Endothelial cell of umbilical vein (primary cell): ENCODE results near the gene RDH13. TPM values are rescaled to one million over a fixed set of nuclear protein-coding genes. Genes with fewer than 3 reads are reported as not detected.

Experiments used
- BruUV-seq: library from RNA; stranded (reverse); fragments of 400-500 nt; replicated peaks from 2 replicates; lab custom pipeline; 2021; lab: Mats Ljungman, UMichigan
- CTCF ChIA-PET: fragments of 300-600, 350-600 bp; sonication (Branson Sonifier 250); formaldehyde crosslinking; loops from one replicate; lab custom pipeline; 2021; ENCODE audit warnings: antibody characterized with exemption, inconsistent platforms; lab: Charles Lee
- POLR2A ChIA-PET: fragments of 300-600, 350-600 bp; sonication (Branson Sonifier 250); formaldehyde crosslinking; loops from one replicate; lab custom pipeline; 2021; ENCODE audit warnings: antibody characterized with exemption, inconsistent platforms; lab: Charles Lee
- DNase-seq: peaks from one replicate; pipeline ENCODE4 v3.0.0-alpha.2; 2011; ENCODE audit warnings: low read depth, low spot score
- FAIRE-seq: peaks from 2 replicates; lab custom pipeline; 2011; peaks lifted over from hg19 to GRCh38; lab: Jason Lieb, UNC
- H2AFZ ChIP-seq: 2 replicates; pipeline ENCODE4 v1.6.0; 2012; ENCODE audit warnings: low read depth, low read length, control low read depth, inconsistent platforms
- H3K27ac ChIP-seq: 2 replicates; pipeline ENCODE4 v1.5.1; 2011; ENCODE audit warnings: low read depth, mild to moderate bottlenecking, control low read depth, low read length, moderate library complexity; ENCODE audit not compliant: insufficient read depth
- H3K27me3 ChIP-seq, 2 experiments: 2 replicates each; pipeline versions ENCODE4 v1.6.0 to v1.6.1; 2011; ENCODE audit warnings: low read length in 2 of 2, mixed read lengths in 1 of 2; ENCODE audit not compliant: control insufficient read depth in 2 of 2, insufficient read depth in 2 of 2
- H3K36me3 ChIP-seq, 2 experiments: 2 replicates in 1 of 2; 3 replicates in 1 of 2; pipeline ENCODE4 v1.5.1; 2011; ENCODE audit warnings: low read length in 2 of 2, mild to moderate bottlenecking in 1 of 2, moderate library complexity in 1 of 2; ENCODE audit not compliant: control insufficient read depth in 2 of 2, insufficient read depth in 2 of 2; ENCODE audit errors: extremely low read depth in 1 of 2
- H3K4me1 ChIP-seq: 3 replicates; pipeline ENCODE4 v1.5.1; 2011; ENCODE audit warnings: mild to moderate bottlenecking, low read length; ENCODE audit not compliant: control insufficient read depth, insufficient read depth; ENCODE audit errors: extremely low read depth
- H3K4me2 ChIP-seq: 2 replicates; pipeline ENCODE4 v1.6.1; 2011; ENCODE audit warnings: low read length, control low read depth, mixed read lengths; ENCODE audit not compliant: insufficient read depth
- H3K4me3 ChIP-seq, 3 experiments: fragments of 200-600 bp in 1 of 3; sonication (generic), shearing (Covaris generic) in 1 of 3; replicated peaks in 1 of 3; 2 replicates each; pipeline ENCODE4 v1.5.1; 2011 to 2016; ENCODE audit warnings: control low read depth in 3 of 3, low read length in 3 of 3, mild to moderate bottlenecking in 2 of 3, inconsistent platforms in 1 of 3, low read depth in 1 of 3, moderate library complexity in 1 of 3; ENCODE audit not compliant: insufficient read depth in 1 of 3
- H3K79me2 ChIP-seq: 2 replicates; pipeline ENCODE4 v1.6.0; 2012; ENCODE audit warnings: low read length, inconsistent platforms; ENCODE audit not compliant: control insufficient read depth, insufficient read depth
- H3K9ac ChIP-seq: replicated peaks from 2 replicates; pipeline ENCODE3; 2011; ENCODE audit warnings: low read length, control low read depth; ENCODE audit not compliant: insufficient read depth; ENCODE audit errors: extremely low read depth
- H3K9me1 ChIP-seq: replicated peaks from 3 replicates; pipeline ENCODE4 v1.6.0; 2011; ENCODE audit warnings: mild to moderate bottlenecking, low read length; ENCODE audit not compliant: control insufficient read depth, insufficient read depth; ENCODE audit errors: extremely low read depth
- H3K9me3 ChIP-seq: replicated peaks from 2 replicates; pipeline ENCODE4 v1.5.1; 2012; ENCODE audit warnings: low read length, inconsistent platforms; ENCODE audit not compliant: control insufficient read depth, insufficient read depth
- H4K20me1 ChIP-seq: replicated peaks from 2 replicates; pipeline ENCODE3; 2011; ENCODE audit warnings: mild to moderate bottlenecking, low read length; ENCODE audit not compliant: control insufficient read depth, insufficient read depth; ENCODE audit errors: extremely low read depth
- EZH2 ChIP-seq: IDR thresholded peaks from 2 replicates; pipeline ENCODE4 v1.6.1; 2012; ENCODE audit warnings: borderline replicate concordance, low read depth, mild to moderate bottlenecking, moderate library complexity, low read length, inconsistent platforms; ENCODE audit not compliant: severe bottlenecking
- FOS ChIP-seq: IDR thresholded peaks from 2 replicates; pipeline ENCODE4 v1.6.1; 2011; ENCODE audit warnings: mild to moderate bottlenecking, low read length, moderate library complexity, borderline replicate concordance; ENCODE audit not compliant: insufficient read depth
- GATA2 ChIP-seq: IDR thresholded peaks from 2 replicates; pipeline ENCODE4 v1.7.0; 2011; ENCODE audit warnings: low read depth, mild to moderate bottlenecking, moderate library complexity, mixed read lengths, low read length; ENCODE audit not compliant: insufficient read length, insufficient read depth
- JUN ChIP-seq: IDR thresholded peaks from 2 replicates; pipeline ENCODE4 v1.6.1; 2011; ENCODE audit warnings: borderline replicate concordance, low read depth; ENCODE audit not compliant: insufficient read length, insufficient read depth
- MYC ChIP-seq: IDR thresholded peaks from one replicate; pipeline ENCODE4 v1.6.1; 2011; ENCODE audit warnings: mild to moderate bottlenecking, low read depth, low read length
- POLR2A ChIP-seq: IDR thresholded peaks from 2 replicates; pipeline ENCODE4 v1.6.1; 2012; ENCODE audit warnings: low read depth, mild to moderate bottlenecking, control low read depth, low read length
- POLR2AphosphoS5 ChIP-seq: IDR thresholded peaks from 2 replicates; pipeline ENCODE4 v1.6.1; 2012; ENCODE audit warnings: low read depth, mild to moderate bottlenecking, control low read depth, low read length, moderate library complexity; ENCODE audit not compliant: insufficient read depth
- dilution Hi-C: fragments of 300-500 bp; cut with MboI; formaldehyde crosslinking; loops from one replicate; pipeline ENCODE4 v1.15.0; 2019; ENCODE audit warnings: low sequenced_read_pairs; ENCODE audit not compliant: extremely low pct_ligation_motif_present
- intact Hi-C: fragments of 100-400 bp; cut with micrococcal nuclease; formaldehyde crosslinking; loops from one replicate; pipeline ENCODE4 v1.10.0; 2022
- polyA plus RNA-seq, 4 experiments: library from polyadenylated mRNA; depleted of rRNA in 3 of 4; stranded (reverse) in 3 of 4; unstranded in 1 of 4; fragments of >200 nt; gene quantifications; 2 replicates each; pipeline versions ENCODE4 v1.2.1 to v1.2.3, GENCODE V29; 2011 to 2012; ENCODE audit warnings: missing spikeins in 1 of 4
- total RNA-seq: library from RNA; stranded (reverse); gene quantifications from 2 replicates; pipeline ENCODE4 v1.2.3, GENCODE V29; 2021
- TF ChIP-seq, protein P1 (sequence below), 2 donors: IDR thresholded peaks; 1 replicate in 1 of 2; 2 replicates in 1 of 2; pipeline ENCODE4 v1.5.1; 2011; ENCODE audit warnings: low read length in 2 of 2, mild to moderate bottlenecking in 2 of 2, moderate library complexity in 2 of 2, control low read depth in 1 of 2, inconsistent platforms in 1 of 2, low read depth in 1 of 2; ENCODE audit not compliant: insufficient read depth in 1 of 2; ENCODE audit errors: extremely low read depth in 1 of 2
- TF ChIP-seq, protein P2 (sequence below): IDR thresholded peaks from 2 replicates; pipeline ENCODE4 v1.6.1; 2011; ENCODE audit not compliant: insufficient read depth, insufficient read length

RDH13 gene
- total and polyA plus RNA-seq, 2 donors (not counting 3 experiments of a cell fraction or from before 2014, with no cell fraction given) = 8.7 to 19.6 TPM

GRCh38 chr19:55090564-55090963 is 27.6 kb upstream of the RDH13 start:
- ChIA-PET POLR2A (no interaction called here), CTCF (no interaction called here)
- no peaks in the 10 kb centered on the region for H3K9me1 ChIP-seq
- H3K4me2 ChIP-seq = no peak overlapping the region
- no TSS peak for BruUV-seq
- dilution Hi-C loops (no loop called here), intact Hi-C loops (no loop called here)
- H3K4me3 ChIP-seq = no peak overlapping the region
- no peak for DNase-seq
- FAIRE-seq = no peak
- H3K36me3 ChIP-seq = peaks cover 2 to 31% of the 10 kb centered on the region in 2 experiments
- peaks cover 18% of the 10 kb centered on the region for H3K4me1 ChIP-seq
- no peak for TF ChIP-seq MYC
- TF ChIP-seq POLR2A = no peak
- TF ChIP-seq GATA2 = no peak
- no peak for TF ChIP-seq FOS
- TF ChIP-seq, protein P1, sequence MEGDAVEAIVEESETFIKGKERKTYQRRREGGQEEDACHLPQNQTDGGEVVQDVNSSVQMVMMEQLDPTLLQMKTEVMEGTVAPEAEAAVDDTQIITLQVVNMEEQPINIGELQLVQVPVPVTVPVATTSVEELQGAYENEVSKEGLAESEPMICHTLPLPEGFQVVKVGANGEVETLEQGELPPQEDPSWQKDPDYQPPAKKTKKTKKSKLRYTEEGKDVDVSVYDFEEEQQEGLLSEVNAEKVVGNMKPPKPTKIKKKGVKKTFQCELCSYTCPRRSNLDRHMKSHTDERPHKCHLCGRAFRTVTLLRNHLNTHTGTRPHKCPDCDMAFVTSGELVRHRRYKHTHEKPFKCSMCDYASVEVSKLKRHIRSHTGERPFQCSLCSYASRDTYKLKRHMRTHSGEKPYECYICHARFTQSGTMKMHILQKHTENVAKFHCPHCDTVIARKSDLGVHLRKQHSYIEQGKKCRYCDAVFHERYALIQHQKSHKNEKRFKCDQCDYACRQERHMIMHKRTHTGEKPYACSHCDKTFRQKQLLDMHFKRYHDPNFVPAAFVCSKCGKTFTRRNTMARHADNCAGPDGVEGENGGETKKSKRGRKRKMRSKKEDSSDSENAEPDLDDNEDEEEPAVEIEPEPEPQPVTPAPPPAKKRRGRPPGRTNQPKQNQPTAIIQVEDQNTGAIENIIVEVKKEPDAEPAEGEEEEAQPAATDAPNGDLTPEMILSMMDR (IDR thresholded peaks at IDR 0.05; ENCODE audit: extremely low read depth in 1 of 2, insufficient read depth in 1 of 2, low read depth in 1 of 2, low read length in 2 of 2) = no peak
- TF ChIP-seq, protein P2, sequence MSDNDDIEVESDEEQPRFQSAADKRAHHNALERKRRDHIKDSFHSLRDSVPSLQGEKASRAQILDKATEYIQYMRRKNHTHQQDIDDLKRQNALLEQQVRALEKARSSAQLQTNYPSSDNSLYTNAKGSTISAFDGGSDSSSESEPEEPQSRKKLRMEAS = no peak
- TF ChIP-seq JUN = no peak
- TF ChIP-seq EZH2 = no peak
- no peak for TF ChIP-seq POLR2AphosphoS5
- no peaks in the 10 kb centered on the region for H4K20me1 ChIP-seq
- no peak overlapping the region for H3K9ac ChIP-seq
- peaks cover 5% of the 10 kb centered on the region for H3K79me2 ChIP-seq
- no peaks in the 10 kb centered on the region for H3K9me3 ChIP-seq
- no peak overlapping the region for H3K27ac ChIP-seq
- no peak overlapping the region for H2AFZ ChIP-seq
- no peaks in the 10 kb centered on the region for H3K27me3 ChIP-seq
